Breast epithelium (tissue), 3 donors: ENCODE results near the gene PRKN.

Experiments used
- POLR2A ChIP-seq: fragments of 450-650 bp; IDR thresholded peaks from one replicate; pipeline ENCODE4 v1.6.1; 2016; ENCODE audit warnings: antibody characterized with exemption, mild to moderate bottlenecking, moderate library complexity
- POLR2AphosphoS5 ChIP-seq, 3 donors: sonication (generic); formaldehyde crosslinking; IDR thresholded peaks; one replicate each; pipeline ENCODE4 v1.6.1; 2017; ENCODE audit warnings: antibody characterized with exemption in 3 of 3
- TF ChIP-seq, protein P1 (sequence below), 3 donors: fragments of 450-650 bp; IDR thresholded peaks; one replicate each; pipeline ENCODE4 v1.5.1; 2016 to 2017; ENCODE audit warnings: antibody characterized with exemption in 3 of 3, mild to moderate bottlenecking in 3 of 3, moderate library complexity in 3 of 3

DNA sequence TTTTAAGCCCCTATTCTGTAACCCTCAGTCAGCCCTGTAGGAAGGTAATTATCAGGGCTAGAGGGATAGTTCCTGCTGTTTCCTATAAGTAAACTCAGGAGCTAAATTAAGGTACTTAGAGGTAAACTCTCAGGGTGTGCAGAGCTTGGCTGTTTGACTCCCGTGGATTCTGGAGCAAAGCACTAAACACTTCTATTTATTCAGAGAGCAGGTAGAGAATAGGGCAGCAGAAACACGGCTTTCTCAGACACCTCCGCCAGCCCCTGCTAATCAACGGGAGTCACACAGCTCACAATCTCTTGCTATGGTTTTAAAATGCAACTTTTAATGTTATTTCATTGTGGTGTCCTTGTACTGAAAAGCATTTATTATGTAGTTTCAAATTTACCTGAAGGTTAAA, 21.8 kb downstream of the PRKN start:
- TF ChIP-seq, protein P1, sequence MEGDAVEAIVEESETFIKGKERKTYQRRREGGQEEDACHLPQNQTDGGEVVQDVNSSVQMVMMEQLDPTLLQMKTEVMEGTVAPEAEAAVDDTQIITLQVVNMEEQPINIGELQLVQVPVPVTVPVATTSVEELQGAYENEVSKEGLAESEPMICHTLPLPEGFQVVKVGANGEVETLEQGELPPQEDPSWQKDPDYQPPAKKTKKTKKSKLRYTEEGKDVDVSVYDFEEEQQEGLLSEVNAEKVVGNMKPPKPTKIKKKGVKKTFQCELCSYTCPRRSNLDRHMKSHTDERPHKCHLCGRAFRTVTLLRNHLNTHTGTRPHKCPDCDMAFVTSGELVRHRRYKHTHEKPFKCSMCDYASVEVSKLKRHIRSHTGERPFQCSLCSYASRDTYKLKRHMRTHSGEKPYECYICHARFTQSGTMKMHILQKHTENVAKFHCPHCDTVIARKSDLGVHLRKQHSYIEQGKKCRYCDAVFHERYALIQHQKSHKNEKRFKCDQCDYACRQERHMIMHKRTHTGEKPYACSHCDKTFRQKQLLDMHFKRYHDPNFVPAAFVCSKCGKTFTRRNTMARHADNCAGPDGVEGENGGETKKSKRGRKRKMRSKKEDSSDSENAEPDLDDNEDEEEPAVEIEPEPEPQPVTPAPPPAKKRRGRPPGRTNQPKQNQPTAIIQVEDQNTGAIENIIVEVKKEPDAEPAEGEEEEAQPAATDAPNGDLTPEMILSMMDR (IDR thresholded peaks at IDR 0.05), result no peak
- no peak for TF ChIP-seq POLR2A
- no peak for TF ChIP-seq POLR2AphosphoS5 (IDR thresholded peaks at IDR 0.05)
